AG04450 (cell line): ENCODE results near the gene INTS15. TPM values are rescaled to one million over a fixed set of nuclear protein-coding genes. Genes with fewer than 3 reads are reported as not detected.

Experiments used
- CTCF ChIA-PET: fragments of 300-600, 350-600 bp; formaldehyde crosslinking; extraction: SDS; loops from one replicate; lab custom pipeline; 2022; ENCODE audit warnings: antibody characterized with exemption, inconsistent platforms; lab: Charles Lee
- POLR2A ChIA-PET: fragments of 350-600 bp; formaldehyde crosslinking; extraction: SDS; loops from one replicate; lab custom pipeline; 2021; ENCODE audit warnings: antibody characterized with exemption, inconsistent platforms; lab: Yijun Ruan, JAX
- DNase-seq: peaks from one replicate; pipeline ENCODE4 v3.0.0-alpha.2; 2011; ENCODE audit warnings: low read depth, low spot score
- H3K27ac ChIP-seq: one replicate; pipeline ENCODE4 v1.5.1; 2012; ENCODE audit warnings: low read depth, low read length, control low read depth
- H3K27me3 ChIP-seq: one replicate; pipeline ENCODE4 v1.6.0; 2012; ENCODE audit warnings: low read length; ENCODE audit not compliant: control insufficient read depth, insufficient read depth
- H3K4me3 ChIP-seq: 2 replicates; pipeline ENCODE4 v1.5.1; 2011; ENCODE audit warnings: mild to moderate bottlenecking, low read depth, low read length, control low read depth
- H3K9me3 ChIP-seq: 2 replicates; pipeline ENCODE4 v1.5.1; 2012; ENCODE audit warnings: low read length; ENCODE audit not compliant: control insufficient read depth, insufficient read depth
- CTCF ChIP-seq: IDR thresholded peaks from 2 replicates; pipeline ENCODE4 v1.5.1; 2011; ENCODE audit warnings: low read depth, low read length, control low read depth, inconsistent platforms
- polyA plus RNA-seq: library from polyadenylated mRNA; depleted of rRNA; stranded (reverse); fragments of >200 nt; gene quantifications from 2 replicates; pipeline ENCODE4 v1.2.3, GENCODE V29; 2011

INTS15 gene
- polyA plus RNA-seq, 1 experiment = 17.1 TPM

- no peak for DNase-seq
- POLR2A ChIA-PET = no interaction called here
- Histone ChIP-seq H3K4me3 (no peak overlapping the region), H3K9me3 (peaks cover 17% of the 10 kb centered on the region), H3K27me3 (no peaks in the 10 kb centered on the region), H3K27ac (no peak overlapping the region)
- no peak for TF ChIP-seq CTCF
- CTCF ChIA-PET = no interaction called here
These were observed 54.2 kb downstream of the INTS15 start for GRCh38 chr7:6643915-6644625.

- Histone ChIP-seq H3K9me3 (peaks cover 22% of the 10 kb centered on the region), H3K4me3 (no peak overlapping the region), H3K27me3 (no peaks in the 10 kb centered on the region), H3K27ac (no peak overlapping the region)
- CTCF ChIA-PET = no interaction called here
- no peak for TF ChIP-seq CTCF
- no peak for DNase-seq
- POLR2A ChIA-PET = no interaction called here
These were observed 54.9 kb downstream of the INTS15 start for GRCh38 chr7:6644728-6645127.

DNA sequence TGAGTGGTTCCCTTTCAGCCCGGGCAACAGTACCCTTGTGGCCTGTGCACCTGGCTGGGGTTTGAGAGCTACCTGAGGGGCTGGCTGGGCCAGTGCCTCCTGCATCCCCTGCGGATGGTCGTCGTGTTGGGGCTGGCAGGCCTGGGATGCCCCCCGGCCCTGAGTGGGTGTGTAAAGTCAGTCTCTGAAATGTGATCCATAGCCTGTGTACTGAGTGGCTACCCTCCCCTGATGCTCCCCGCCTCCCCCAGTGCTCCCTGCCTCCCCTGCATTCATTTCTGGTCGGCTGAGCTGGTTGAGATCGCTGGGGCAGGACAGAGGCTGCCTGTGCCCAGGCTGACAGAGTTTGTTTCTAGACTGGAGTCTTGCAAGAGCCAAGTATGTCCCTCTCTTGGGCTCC is 56.6 kb downstream of the INTS15 start:
- no peak overlapping the region for H3K4me3 ChIP-seq
- ChIA-PET CTCF (no interaction called here), POLR2A (no interaction called here)
- H3K9me3 ChIP-seq = peaks cover 38% of the 10 kb centered on the region
- no peak for TF ChIP-seq CTCF
- no peak overlapping the region for H3K27ac ChIP-seq
- no peak for DNase-seq
- H3K27me3 ChIP-seq = no peaks in the 10 kb centered on the region

DNA sequence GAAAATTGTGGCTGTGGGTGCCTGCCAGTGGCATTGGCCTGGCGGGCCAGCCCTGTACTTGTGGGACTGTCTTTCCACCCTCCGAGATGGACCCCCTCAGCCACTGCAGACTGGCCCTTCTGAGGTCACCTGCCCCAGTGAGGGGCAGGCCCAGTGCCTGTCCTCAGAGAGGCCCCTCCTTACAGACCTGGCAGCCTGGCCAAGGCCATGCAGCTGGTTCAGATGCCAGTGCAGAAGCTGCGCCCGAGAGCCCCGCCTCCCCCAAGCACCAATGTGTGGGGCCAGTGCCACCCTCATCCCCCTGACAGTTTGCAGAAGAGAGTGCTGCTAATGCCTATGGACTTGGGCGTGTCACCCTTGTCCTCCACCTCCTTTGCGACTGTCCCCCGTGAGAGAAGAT is 57.3 kb downstream of the INTS15 start:
- ChIA-PET CTCF (no interaction called here), POLR2A (no interaction called here)
- peaks cover 44% of the 10 kb centered on the region for H3K9me3 ChIP-seq
- H3K27me3 ChIP-seq = no peaks in the 10 kb centered on the region
- DNase-seq = no peak
- H3K27ac ChIP-seq = no peak overlapping the region
- TF ChIP-seq CTCF = no peak
- no peak overlapping the region for H3K4me3 ChIP-seq

DNA sequence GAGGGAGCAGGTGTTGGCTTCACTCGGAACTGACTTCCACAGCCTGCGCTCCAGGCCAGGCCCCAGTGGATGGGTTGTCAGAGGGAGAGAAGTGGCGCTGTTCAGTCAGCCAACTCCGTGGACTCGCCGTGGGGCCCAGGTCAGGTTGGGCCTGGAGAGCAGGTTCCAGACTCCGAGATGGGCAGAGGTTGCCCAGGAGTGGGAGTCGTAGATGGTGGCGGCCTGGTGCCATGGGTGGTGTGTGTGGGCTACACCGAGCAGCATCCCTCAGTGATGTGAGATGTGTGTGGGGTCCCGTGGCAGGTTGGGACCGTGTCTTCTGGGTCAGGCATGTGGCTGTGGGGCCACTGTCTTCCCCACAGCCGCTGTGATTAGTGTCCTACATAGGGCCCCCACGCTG is 57.7 kb downstream of the INTS15 start:
- POLR2A ChIA-PET = no interaction called here
- DNase-seq = no peak
- Histone ChIP-seq H3K9me3 (peaks cover 49% of the 10 kb centered on the region), H3K27me3 (no peaks in the 10 kb centered on the region), H3K27ac (no peak overlapping the region), H3K4me3 (no peak overlapping the region)
- TF ChIP-seq CTCF = no peak
- CTCF ChIA-PET = no interaction called here
